K562 (cell line): Measurements from ENCODE around the gene SPIB. TPM values are rescaled to one million over a fixed set of nuclear protein-coding genes. Genes with fewer than 3 reads are reported as not detected.

Experiments used
- ARID1B ChIP-seq: fragments of 450-650 bp; IDR thresholded peaks from 2 replicates; pipeline ENCODE4 v1.6.1; 2016; ENCODE audit warnings: antibody characterized with exemption, mild to moderate bottlenecking, inconsistent platforms
- ETV1 ChIP-seq: fragments of 450-650 bp; conservative IDR thresholded peaks from 2 replicates; pipeline ENCODE4 v1.6.1; 2016; ENCODE audit warnings: missing genetic modification characterization, control low read depth, low read depth, missing compliant biosample characterization
- FOXP1 ChIP-seq: sonication (generic); formaldehyde crosslinking; IDR thresholded peaks from 2 replicates; pipeline ENCODE4 v1.8.0; 2022; ENCODE audit warnings: mild to moderate bottlenecking, missing genetic modification reagents
- KLF13 ChIP-seq: fragments of 450-650 bp; IDR thresholded peaks from 2 replicates; pipeline ENCODE4 v1.6.1; 2016; ENCODE audit warnings: missing genetic modification characterization, low read depth, mild to moderate bottlenecking, missing compliant biosample characterization, moderate library complexity, borderline replicate concordance
- MXI1 ChIP-seq: IDR thresholded peaks from 2 replicates; pipeline ENCODE4 v1.6.1; 2011; ENCODE audit warnings: low read depth, mild to moderate bottlenecking, improper control_type of control experiment, low read length
- SMAD4 ChIP-seq: fragments of 250-450 bp; sonication (Bioruptor Pico); conservative IDR thresholded peaks from 2 replicates; pipeline ENCODE4 v1.8.0; 2021; ENCODE audit warnings: inconsistent platforms, mild to moderate bottlenecking, moderate library complexity
- ZNF23 ChIP-seq: fragments of 250-450 bp; sonication (Bioruptor Pico); IDR thresholded peaks from 2 replicates; pipeline ENCODE4 v1.4.0; 2020; ENCODE audit warnings: mild to moderate bottlenecking
- ZNF668 ChIP-seq: fragments of 250-450 bp; sonication (Bioruptor Pico); IDR thresholded peaks from 2 replicates; pipeline ENCODE4 v1.8.0; 2022; ENCODE audit warnings: mild to moderate bottlenecking, inconsistent platforms
- polyA plus RNA-seq, 8 experiments: library from polyadenylated mRNA; depleted of rRNA in 4 of 8; stranded (reverse) in 5 of 8; unstranded in 3 of 8; fragments of >200 nt; fragmentation: Nextera tagmentation in 2 of 8; fragmentation: Illumina TruSeq in 1 of 8; extraction: Ambion mirVana in 2 of 8; extraction: Trizol in 1 of 8; gene quantifications; 2 replicates each; pipeline versions ENCODE4 v1.2.1 to v1.2.3, GENCODE V29; 2011 to 2014; ENCODE audit warnings: inconsistent platforms in 1 of 8, missing spikeins in 1 of 8
- total RNA-seq, 7 experiments: library from RNA; depleted of rRNA in 6 of 7; stranded (reverse); fragments of >200 nt in 6 of 7; fragmentation: Illumina TruSeq in 2 of 7; extraction: Trizol in 2 of 7; gene quantifications; 2 replicates each; pipeline versions ENCODE4 v1.2.1 to v1.2.3, GENCODE V29; 2011 to 2021; ENCODE audit warnings: low replicate concordance in 1 of 7
- TF ChIP-seq, protein P1 (sequence below): fragments of 250-450 bp; sonication (Bioruptor Pico); IDR thresholded peaks from 2 replicates; pipeline ENCODE4 v1.8.0; 2022; ENCODE audit warnings: moderate library complexity, mild to moderate bottlenecking, inconsistent platforms

The SPIB gene
- total and polyA plus RNA-seq, 9 of the 15 experiments (the other 6 are each of a cell fraction or from before 2014, with no cell fraction given): 0.06 to 1.0 (median 0.43) TPM; not detected in 1

DNA sequence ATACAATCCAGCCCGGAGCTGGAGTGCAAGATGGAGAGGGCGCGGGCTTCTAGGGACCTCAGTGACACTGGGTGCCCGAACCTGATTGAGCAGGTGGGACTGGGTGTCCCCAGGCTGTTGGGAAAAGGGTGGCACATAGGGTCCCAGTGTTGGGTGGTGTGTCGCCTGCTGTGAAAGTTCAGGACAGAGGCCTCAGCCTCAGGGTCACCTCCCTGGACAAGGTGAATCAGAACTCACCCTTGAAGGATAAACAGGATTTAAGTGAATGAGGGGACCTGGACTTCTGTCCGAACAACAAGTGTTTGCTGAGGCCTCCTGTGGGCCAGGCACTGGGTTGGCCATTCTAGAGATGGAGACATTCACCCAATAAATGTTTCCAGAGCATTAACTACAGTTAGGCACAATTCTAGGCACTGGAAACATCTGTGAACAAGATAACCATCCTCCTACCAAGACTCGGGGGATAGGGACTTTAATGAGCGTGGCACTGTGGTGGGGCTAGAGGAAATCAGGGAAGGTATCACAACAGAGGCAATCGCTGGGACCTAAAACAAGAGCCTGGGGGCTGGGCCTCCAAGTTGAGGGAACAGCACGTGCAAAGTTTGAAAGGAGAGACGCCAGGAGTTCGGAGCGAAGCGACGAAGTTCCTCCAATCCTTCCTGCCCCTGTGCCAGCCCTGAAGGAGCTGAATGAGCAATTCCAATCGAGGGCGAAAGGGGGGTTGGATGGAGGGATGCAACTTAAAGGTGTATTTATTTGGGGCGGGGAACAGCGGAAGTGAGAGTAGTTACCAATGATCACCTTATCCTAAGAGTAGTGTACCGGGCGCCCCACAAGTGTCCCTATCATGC is 35.5 kb upstream of the SPIB start (continued):
- no peak for TF ChIP-seq ZNF668 (CRISPR knock-in tag)
- 0 out of 2 replicates have a peak, but pooled peaks have one; percentile 44 for TF ChIP-seq SMAD4
- peak; percentile 47; the same call in 1 of the 2 replicates for TF ChIP-seq ETV1 (tag)
- TF ChIP-seq ARID1B: 0 out of 2 replicates have a peak, but pooled peaks have one; percentile 19
- TF ChIP-seq MXI1: no peak
- TF ChIP-seq, protein P1, sequence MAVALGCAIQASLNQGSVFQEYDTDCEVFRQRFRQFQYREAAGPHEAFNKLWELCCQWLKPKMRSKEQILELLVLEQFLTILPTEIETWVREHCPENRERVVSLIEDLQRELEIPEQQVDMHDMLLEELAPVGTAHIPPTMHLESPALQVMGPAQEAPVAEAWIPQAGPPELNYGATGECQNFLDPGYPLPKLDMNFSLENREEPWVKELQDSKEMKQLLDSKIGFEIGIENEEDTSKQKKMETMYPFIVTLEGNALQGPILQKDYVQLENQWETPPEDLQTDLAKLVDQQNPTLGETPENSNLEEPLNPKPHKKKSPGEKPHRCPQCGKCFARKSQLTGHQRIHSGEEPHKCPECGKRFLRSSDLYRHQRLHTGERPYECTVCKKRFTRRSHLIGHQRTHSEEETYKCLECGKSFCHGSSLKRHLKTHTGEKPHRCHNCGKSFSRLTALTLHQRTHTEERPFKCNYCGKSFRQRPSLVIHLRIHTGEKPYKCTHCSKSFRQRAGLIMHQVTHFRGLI: no peak
- no peak for TF ChIP-seq ZNF23 (CRISPR knock-in tag)
- TF ChIP-seq FOXP1 (CRISPR knock-in tag): no peak
- TF ChIP-seq KLF13 (tag): no peak
- TF ChIP-seq, all 486 proteins: peak for 28
